Measurements from ENCODE around the gene ALOX15B. TPM values are rescaled to one million over a fixed set of nuclear protein-coding genes. Genes with fewer than 3 reads are reported as not detected.

Gene ALOX15B
- total and polyA plus RNA-seq, 4 experiments from 2014 or later: 0.15 TPM; not detected in 3

- Mint-ChIP-seq H3K4me3 (no peak overlapping the region), H3K9me3 (no peaks in the 10 kb centered on the region), H3K27me3 (no peaks in the 10 kb centered on the region), H3K4me1 (peaks cover 7 to 15% (median 11%) of the 10 kb centered on the region in 4 donors), H3K36me3 (no peaks in the 10 kb centered on the region), H3K27ac (peak overlapping the region in 1 of 7 donors; percentile 30)
- no peak for DNase-seq
- Histone ChIP-seq H3K9me3 (ENCODE audit: control insufficient read depth in 1 of 2, low read length in 2 of 2) (no peaks in the 10 kb centered on the region), H3K27me3 (ENCODE audit: insufficient read depth, low read length) (no peaks in the 10 kb centered on the region), H3K36me3 (ENCODE audit: insufficient read depth, low read length) (no peaks in the 10 kb centered on the region), H3K4me3 (ENCODE audit: low read length in 2 of 2) (no peak overlapping the region), H3K27ac (ENCODE audit: low read depth, low read length) (no peak overlapping the region), H3K4me1 (ENCODE audit: insufficient read depth, low read length) (peaks cover 14% of the 10 kb centered on the region)
- ChIA-PET CTCF (ENCODE audit: partially characterized antibody) (interaction anchor here (1.2 to 4.6 kb wide), 4 partner anchors 8 to 29 kb away, joined by 5 to 30 read pairs (median 15); no protein-coding TSS in a partner anchor), POLR2A (ENCODE audit: partially characterized antibody) (interaction anchor here (1.5 kb wide), 1 partner anchor 37 kb away, joined by 4 read pairs; no protein-coding TSS in a partner anchor)
- intact Hi-C loops (cut with micrococcal nuclease): no loop called here
These were observed 43.0 kb downstream of the ALOX15B start for GRCh38 chr17:8081876-8082275.

- no peaks in the 10 kb centered on the region for H3K9me3 ChIP-seq (ENCODE audit: control insufficient read depth in 1 of 2, low read length in 2 of 2)
- ChIA-PET POLR2A (ENCODE audit: partially characterized antibody) (interaction anchor here (1.2 kb wide), 1 partner anchor 28 kb away, joined by 4 read pairs; no protein-coding TSS in a partner anchor), CTCF (ENCODE audit: partially characterized antibody) (interaction anchor here (3.1 to 4.6 kb wide), 2 partner anchors 8 to 11 kb away, joined by 23 to 30 read pairs; no protein-coding TSS in a partner anchor)
- H3K27me3 ChIP-seq (ENCODE audit: insufficient read depth, low read length): no peaks in the 10 kb centered on the region
- Mint-ChIP-seq H3K9me3 (peaks cover 0 to 2% (median 0%) of the 10 kb centered on the region in 8 donors), H3K4me1 (peaks cover 7 to 15% (median 11%) of the 10 kb centered on the region in 4 donors), H3K27ac (peak overlapping the region in 1 of 7 donors; percentile 30), H3K36me3 (no peaks in the 10 kb centered on the region), H3K4me3 (peak overlapping the region in 1 of 8 donors; percentile 31), H3K27me3 (peaks cover 0 to 2% of the 10 kb centered on the region in 2 donors)
- no peak overlapping the region for H3K27ac ChIP-seq (ENCODE audit: low read depth, low read length)
- H3K4me1 ChIP-seq (ENCODE audit: insufficient read depth, low read length): peaks cover 14% of the 10 kb centered on the region
- no peak overlapping the region for H3K4me3 ChIP-seq (ENCODE audit: low read length in 2 of 2)
- no peaks in the 10 kb centered on the region for H3K36me3 ChIP-seq (ENCODE audit: insufficient read depth, low read length)
- no peak for DNase-seq
- intact Hi-C loops (cut with micrococcal nuclease): no loop called here
These were observed 43.4 kb downstream of the ALOX15B start for GRCh38 chr17:8082292-8082691.

GRCh38 chr17:8084250-8084649, 45.4 kb downstream of the ALOX15B start:
- no peaks in the 10 kb centered on the region for H3K9me3 ChIP-seq (ENCODE audit: control insufficient read depth in 1 of 2, low read length in 2 of 2)
- H3K4me3 ChIP-seq (ENCODE audit: low read length in 2 of 2): no peak overlapping the region
- H3K36me3 ChIP-seq (ENCODE audit: insufficient read depth, low read length): no peaks in the 10 kb centered on the region
- no peaks in the 10 kb centered on the region for H3K27me3 ChIP-seq (ENCODE audit: insufficient read depth, low read length)
- ChIA-PET POLR2A (ENCODE audit: partially characterized antibody) (interaction anchor here (0.6 to 0.7 kb wide), 2 partner anchors 172 to 291 kb away, joined by 3 read pairs; no protein-coding TSS in a partner anchor), CTCF (ENCODE audit: partially characterized antibody) (interaction anchor here (1.0 to 4.6 kb wide), 5 partner anchors 9 to 35 kb away, joined by 4 to 30 read pairs (median 11); partner anchors contain the start of gene ALOXE3)
- intact Hi-C loops (cut with micrococcal nuclease): no loop called here
- Mint-ChIP-seq H3K27me3 (peaks cover 2 to 7% of the 10 kb centered on the region in 2 donors), H3K4me3 (no peak overlapping the region), H3K9me3 (peaks cover 0 to 2% (median 0%) of the 10 kb centered on the region in 8 donors), H3K4me1 (peaks cover 3 to 12% (median 7%) of the 10 kb centered on the region in 4 donors), H3K36me3 (no peaks in the 10 kb centered on the region), H3K27ac (no peak overlapping the region)
- DNase-seq: no peak
- no peak overlapping the region for H3K27ac ChIP-seq (ENCODE audit: low read depth, low read length)
- peaks cover 6% of the 10 kb centered on the region for H3K4me1 ChIP-seq (ENCODE audit: insufficient read depth, low read length)

DNA sequence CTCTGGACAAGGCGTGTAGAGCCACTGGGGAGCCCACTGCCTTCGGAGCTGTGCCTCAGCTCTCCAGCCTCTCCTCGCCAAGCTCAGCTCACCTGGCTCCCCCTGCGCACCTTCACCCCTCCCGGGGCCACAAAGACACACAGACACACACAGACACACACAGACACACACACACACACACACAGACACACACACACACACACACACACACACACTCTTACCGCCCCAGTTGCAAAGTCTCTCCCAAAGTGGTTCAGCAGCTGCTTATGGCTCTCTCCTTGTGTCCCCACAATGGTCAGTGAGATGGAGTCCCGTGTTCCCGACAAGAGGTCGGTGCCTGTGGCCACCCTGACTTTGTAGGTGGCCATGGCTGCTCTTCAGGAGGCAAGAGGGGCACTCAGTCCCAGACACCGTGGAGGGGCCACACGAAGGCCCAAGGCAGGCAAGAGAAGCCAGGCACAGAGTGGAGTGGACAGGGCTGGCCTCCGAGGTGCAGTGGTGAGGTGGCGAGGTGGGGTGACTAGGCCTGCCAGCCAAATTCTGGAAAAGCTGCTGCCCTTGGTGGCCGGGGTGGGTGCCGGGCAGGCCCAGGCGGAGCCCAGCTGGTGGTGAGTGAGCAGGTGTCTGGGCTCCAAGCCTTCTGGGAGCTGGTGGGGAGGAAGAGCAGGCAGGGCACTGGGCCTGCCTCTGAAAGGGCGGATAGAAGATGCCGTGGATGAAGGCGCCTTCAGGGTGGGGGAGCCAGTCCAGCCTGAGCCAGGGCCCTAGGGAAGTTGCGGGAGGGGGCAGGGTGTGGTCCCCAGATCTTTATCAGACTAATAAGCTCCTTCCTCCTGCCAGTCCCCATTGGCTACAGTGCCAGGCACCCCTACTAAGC, 48.5 kb downstream of the ALOX15B start, which contains the start of gene ALOX12B:
ALOX12B (minus strand) TSS at position 642 of the 877 bp plus-strand sequence; CDS start at position 368, 274 bp downstream.
- H3K27ac Mint-ChIP-seq: no peak within 1 kb of the TSS
- no peak for DNase-seq
- no peaks in the 10 kb centered on the region for H3K36me3 Mint-ChIP-seq
- Histone ChIP-seq H3K27ac (ENCODE audit: low read depth, low read length) (no peak within 1 kb of the TSS), H3K4me1 (ENCODE audit: insufficient read depth, low read length) (no peaks in the 10 kb centered on the region), H3K36me3 (ENCODE audit: insufficient read depth, low read length) (no peaks in the 10 kb centered on the region), H3K27me3 (ENCODE audit: insufficient read depth, low read length) (no peaks in the 10 kb centered on the region), H3K9me3 (ENCODE audit: control insufficient read depth in 1 of 2, low read length in 2 of 2) (no peaks in the 10 kb centered on the region), H3K4me3 (ENCODE audit: low read length in 2 of 2) (no peak within 1 kb of the TSS)
- no peak within 1 kb of the TSS for H3K4me3 Mint-ChIP-seq
- ChIA-PET CTCF (ENCODE audit: partially characterized antibody) (interaction anchor here (1.1 to 7.6 kb wide), 5 partner anchors 13 to 27 kb away, joined by 3 to 178 read pairs (median 17); no protein-coding TSS in a partner anchor), POLR2A (ENCODE audit: partially characterized antibody) (interaction anchor here (0.9 to 1.0 kb wide), 2 partner anchors 14 to 201 kb away, joined by 3 read pairs; partner anchors contain the start of gene RANGRF)
- peaks cover 0 to 2% (median 0%) of the 10 kb centered on the region in 8 donors for H3K9me3 Mint-ChIP-seq
- H3K27me3 Mint-ChIP-seq: peaks cover 14 to 20% of the 10 kb centered on the region in 2 donors
- intact Hi-C loops (cut with micrococcal nuclease): no loop called here
- H3K4me1 Mint-ChIP-seq: no peaks in the 10 kb centered on the region

- Mint-ChIP-seq H3K9me3 (peaks cover 0 to 2% (median 0%) of the 10 kb centered on the region in 8 donors), H3K4me3 (no peak overlapping the region), H3K4me1 (no peaks in the 10 kb centered on the region), H3K27me3 (peaks cover 17 to 21% of the 10 kb centered on the region in 2 donors), H3K27ac (no peak overlapping the region), H3K36me3 (no peaks in the 10 kb centered on the region)
- intact Hi-C loops (cut with micrococcal nuclease): no loop called here
- Histone ChIP-seq H3K9me3 (ENCODE audit: control insufficient read depth in 1 of 2, low read length in 2 of 2) (no peaks in the 10 kb centered on the region), H3K4me1 (ENCODE audit: insufficient read depth, low read length) (no peaks in the 10 kb centered on the region), H3K36me3 (ENCODE audit: insufficient read depth, low read length) (no peaks in the 10 kb centered on the region), H3K27me3 (ENCODE audit: insufficient read depth, low read length) (no peaks in the 10 kb centered on the region), H3K27ac (ENCODE audit: low read depth, low read length) (no peak overlapping the region), H3K4me3 (ENCODE audit: low read length in 2 of 2) (no peak overlapping the region)
- no peak for DNase-seq
- ChIA-PET POLR2A (ENCODE audit: partially characterized antibody) (interaction anchor here (0.9 to 1.0 kb wide), 2 partner anchors 15 to 201 kb away, joined by 3 read pairs; partner anchors contain the start of gene RANGRF), CTCF (ENCODE audit: partially characterized antibody) (interaction anchor here (0.7 to 7.6 kb wide), 4 partner anchors 14 to 197 kb away, joined by 3 to 178 read pairs (median 20); no protein-coding TSS in a partner anchor)
These were observed 49.0 kb downstream of the ALOX15B start for GRCh38 chr17:8087952-8088230.

DNA sequence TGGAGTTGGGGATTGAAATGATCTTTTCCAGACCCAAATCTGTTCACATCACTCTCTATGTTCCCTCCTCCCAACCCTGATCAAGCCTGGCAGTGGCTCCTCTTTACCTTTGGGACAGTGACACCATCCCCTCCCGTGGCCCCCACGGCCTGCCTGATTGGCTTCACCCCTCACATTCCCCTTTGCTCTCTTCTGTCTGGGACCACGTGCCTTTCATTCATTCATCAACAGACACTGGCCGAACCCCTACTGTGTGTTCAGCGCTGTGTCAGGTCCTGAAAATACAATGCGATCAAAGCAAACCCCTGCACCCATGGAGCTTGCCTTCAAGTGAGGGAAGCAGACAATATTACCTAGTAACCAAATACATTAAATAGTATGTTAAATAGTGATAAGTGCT, 50.9 kb downstream of the ALOX15B start:
- H3K27ac Mint-ChIP-seq: no peak overlapping the region
- Histone ChIP-seq H3K4me1 (ENCODE audit: insufficient read depth, low read length) (peaks cover 9% of the 10 kb centered on the region), H3K27me3 (ENCODE audit: insufficient read depth, low read length) (no peaks in the 10 kb centered on the region), H3K27ac (ENCODE audit: low read depth, low read length) (no peak overlapping the region), H3K9me3 (ENCODE audit: control insufficient read depth in 1 of 2, low read length in 2 of 2) (no peaks in the 10 kb centered on the region), H3K36me3 (ENCODE audit: insufficient read depth, low read length) (no peaks in the 10 kb centered on the region), H3K4me3 (ENCODE audit: low read length in 2 of 2) (no peak overlapping the region)
- H3K9me3 Mint-ChIP-seq: peaks cover 0 to 6% (median 0%) of the 10 kb centered on the region in 8 donors
- H3K36me3 Mint-ChIP-seq: no peaks in the 10 kb centered on the region
- ChIA-PET POLR2A (ENCODE audit: partially characterized antibody) (no interaction called here), CTCF (ENCODE audit: partially characterized antibody) (interaction anchor here (1.1 to 7.6 kb wide), 7 partner anchors 9 to 30 kb away, joined by 4 to 178 read pairs (median 24); partner anchors contain the start of gene ALOXE3)
- H3K4me1 Mint-ChIP-seq: peaks cover 4 to 10% (median 8%) of the 10 kb centered on the region in 4 donors
- intact Hi-C loops (cut with micrococcal nuclease): no loop called here
- peaks cover 17 to 21% of the 10 kb centered on the region in 2 donors for H3K27me3 Mint-ChIP-seq
- H3K4me3 Mint-ChIP-seq: no peak overlapping the region
- no peak for DNase-seq
